22Rv1 (cell line): ENCODE data around the gene GPS2.

ENCODE experiments used
- CTCF ChIP-seq: fragments of 450-650 bp; IDR thresholded peaks from 2 replicates; pipeline ENCODE4 v1.5.1; 2017; ENCODE audit warnings: mild to moderate bottlenecking
- ZFX ChIP-seq: fragments of 450-650 bp; IDR thresholded peaks from 2 replicates; pipeline ENCODE4 v1.6.1; 2017; ENCODE audit warnings: antibody characterized with exemption, borderline replicate concordance

- no peak for TF ChIP-seq CTCF
- no peak for TF ChIP-seq ZFX
Observed at GRCh38 chr17:7292729-7293128, 22.4 kb downstream of the GPS2 start.
